Limb (tissue), 2 donors: Measurements from ENCODE around the gene CCDC50.
A peak's percentile ranks its signal among the peaks of the same experiment; 100 is the strongest.

Experiments
- DNase-seq, 2 donors: peaks; one replicate each; pipeline ENCODE4 v3.0.0-alpha.2; 2016; ENCODE audit errors: extremely low spot score in 2 of 2

CCDC50 gene

GRCh38 chr3:191316876-191317603, 12.2 kb upstream of the CCDC50 start:
- DNase-seq, result no peak

GRCh38 chr3:191320316-191320715, 8.9 kb upstream of the CCDC50 start:
- DNase-seq, result no peak

GRCh38 chr3:191321019-191321767, 8.0 kb upstream of the CCDC50 start:
- DNase-seq, result no peak

- DNase-seq, result no peak
These were observed 4.3 kb upstream of the CCDC50 start for GRCh38 chr3:191324936-191325335.

GRCh38 chr3:191327526-191327925, 1.7 kb upstream of the CCDC50 start:
- no peak for DNase-seq

GRCh38 chr3:191328383-191328961, 722 bp upstream of the CCDC50 start:
- DNase-seq, result peak in 1 of 2 donors; percentile 28

- DNase-seq, result peak; percentile 48 to 76
These were observed 698 bp downstream of the CCDC50 start, which contains the start of gene UTS2B for GRCh38 chr3:191329654-191330529. Gene UTS2B, minus strand, starts transcription at chr3:191330526. Its CDS starts 48,337 bp downstream, at chr3:191282189.

GRCh38 chr3:191330530-191331048, 1.4 kb downstream of the CCDC50 start:
- DNase-seq, result no peak

GRCh38 chr3:191331388-191331787, 2.2 kb downstream of the CCDC50 start:
- DNase-seq, result no peak

- no peak for DNase-seq
These were observed 4.2 kb downstream of the CCDC50 start for GRCh38 chr3:191333298-191333880.

- DNase-seq, result no peak
These were observed 5.2 kb downstream of the CCDC50 start for GRCh38 chr3:191334346-191334893.

GRCh38 chr3:191336833-191337232, 7.6 kb downstream of the CCDC50 start:
- DNase-seq, result no peak

GRCh38 chr3:191338177-191338488, 8.9 kb downstream of the CCDC50 start:
- no peak for DNase-seq

GRCh38 chr3:191339316-191339917, 10.2 kb downstream of the CCDC50 start:
- no peak for DNase-seq

- DNase-seq, result no peak
These were observed 11.2 kb downstream of the CCDC50 start for GRCh38 chr3:191340351-191340750.

GRCh38 chr3:191340966-191341365, 11.8 kb downstream of the CCDC50 start:
- no peak for DNase-seq

GRCh38 chr3:191342006-191342405, 12.8 kb downstream of the CCDC50 start:
- DNase-seq, result no peak

GRCh38 chr3:191342411-191342810, 13.2 kb downstream of the CCDC50 start:
- no peak for DNase-seq

GRCh38 chr3:191343115-191343514, 13.9 kb downstream of the CCDC50 start:
- no peak for DNase-seq

GRCh38 chr3:191343913-191344312, 14.7 kb downstream of the CCDC50 start:
- DNase-seq, result no peak
